Measurements from ENCODE around the gene UCHL3. TPM values are rescaled to one million over a fixed set of nuclear protein-coding genes. Genes with fewer than 3 reads are reported as not detected.

Gene UCHL3
- total and polyA plus RNA-seq, 10 of the 15 experiments (the other 5 are each of a cell fraction or from before 2014, with no cell fraction given), result 52.5 to 179 (median 104) TPM

DNA sequence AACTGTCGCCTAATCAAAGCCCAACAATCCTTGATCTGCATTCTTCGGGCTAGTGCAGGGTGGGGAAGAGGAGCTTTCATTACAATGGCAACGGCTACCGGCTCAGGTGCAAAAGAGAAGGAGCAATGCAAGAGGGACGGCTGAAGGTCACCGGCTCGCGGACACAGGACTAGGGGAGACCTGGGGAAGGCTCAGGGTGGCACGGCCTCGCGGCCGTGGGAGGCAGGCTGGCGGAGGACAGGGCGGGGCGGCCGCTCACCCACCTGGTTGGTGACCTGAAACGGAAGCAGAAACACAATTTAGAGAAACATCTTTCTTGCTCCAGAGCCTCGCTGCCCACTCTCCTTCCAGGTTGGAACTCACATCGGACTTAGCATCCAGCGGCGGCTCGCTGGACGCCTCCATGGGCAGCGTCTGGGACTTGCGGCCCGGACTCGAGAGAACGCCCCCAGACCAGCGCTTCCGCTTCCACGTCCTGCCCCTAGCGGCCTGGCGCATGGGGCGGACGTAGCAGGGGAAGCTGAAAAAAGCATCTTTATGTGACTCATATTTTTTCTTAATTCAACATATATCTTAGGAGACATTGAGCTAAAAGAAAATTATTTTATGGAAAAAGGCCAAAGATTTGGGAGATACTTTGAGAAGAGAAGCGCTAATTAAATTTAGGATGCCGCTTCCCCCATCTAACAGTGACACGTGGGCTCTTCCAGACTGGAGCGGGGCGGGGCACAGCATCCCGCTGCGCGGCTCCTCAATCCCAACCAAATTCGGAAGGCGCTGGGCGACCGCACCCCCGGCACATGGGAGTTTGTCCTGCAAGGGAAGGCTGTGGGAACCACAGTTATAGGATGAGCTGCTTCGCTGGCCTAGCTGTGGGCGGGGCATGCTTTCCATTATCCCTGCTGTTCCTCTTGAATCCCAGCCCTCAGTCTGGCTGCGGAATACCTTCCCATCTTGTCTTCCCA lies 11.9 kb upstream of the UCHL3 start, which contains the start of gene COMMD6 (continued):
- TF ChIP-seq, protein P1, sequence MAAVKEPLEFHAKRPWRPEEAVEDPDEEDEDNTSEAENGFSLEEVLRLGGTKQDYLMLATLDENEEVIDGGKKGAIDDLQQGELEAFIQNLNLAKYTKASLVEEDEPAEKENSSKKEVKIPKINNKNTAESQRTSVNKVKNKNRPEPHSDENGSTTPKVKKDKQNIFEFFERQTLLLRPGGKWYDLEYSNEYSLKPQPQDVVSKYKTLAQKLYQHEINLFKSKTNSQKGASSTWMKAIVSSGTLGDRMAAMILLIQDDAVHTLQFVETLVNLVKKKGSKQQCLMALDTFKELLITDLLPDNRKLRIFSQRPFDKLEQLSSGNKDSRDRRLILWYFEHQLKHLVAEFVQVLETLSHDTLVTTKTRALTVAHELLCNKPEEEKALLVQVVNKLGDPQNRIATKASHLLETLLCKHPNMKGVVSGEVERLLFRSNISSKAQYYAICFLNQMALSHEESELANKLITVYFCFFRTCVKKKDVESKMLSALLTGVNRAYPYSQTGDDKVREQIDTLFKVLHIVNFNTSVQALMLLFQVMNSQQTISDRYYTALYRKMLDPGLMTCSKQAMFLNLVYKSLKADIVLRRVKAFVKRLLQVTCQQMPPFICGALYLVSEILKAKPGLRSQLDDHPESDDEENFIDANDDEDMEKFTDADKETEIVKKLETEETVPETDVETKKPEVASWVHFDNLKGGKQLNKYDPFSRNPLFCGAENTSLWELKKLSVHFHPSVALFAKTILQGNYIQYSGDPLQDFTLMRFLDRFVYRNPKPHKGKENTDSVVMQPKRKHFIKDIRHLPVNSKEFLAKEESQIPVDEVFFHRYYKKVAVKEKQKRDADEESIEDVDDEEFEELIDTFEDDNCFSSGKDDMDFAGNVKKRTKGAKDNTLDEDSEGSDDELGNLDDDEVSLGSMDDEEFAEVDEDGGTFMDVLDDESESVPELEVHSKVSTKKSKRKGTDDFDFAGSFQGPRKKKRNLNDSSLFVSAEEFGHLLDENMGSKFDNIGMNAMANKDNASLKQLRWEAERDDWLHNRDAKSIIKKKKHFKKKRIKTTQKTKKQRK (IDR thresholded peaks at IDR 0.05; ENCODE audit: low read depth, low read length), result no peak
- peak; percentile 53; the same call in 1 of the 2 replicates for TF ChIP-seq HDGF (IDR thresholded peaks at IDR 0.05)
- TF ChIP-seq JUNB (IDR thresholded peaks at IDR 0.05), result no peak; the same call in 1 of the 2 replicates
- TF ChIP-seq CBX3 (IDR thresholded peaks at IDR 0.05; ENCODE audit: borderline replicate concordance, low read depth), result no peak
- TF ChIP-seq SP1 (IDR thresholded peaks at IDR 0.05; ENCODE audit: low read depth, low read length), result peak; percentile 57
- TF ChIP-seq, protein P2, sequence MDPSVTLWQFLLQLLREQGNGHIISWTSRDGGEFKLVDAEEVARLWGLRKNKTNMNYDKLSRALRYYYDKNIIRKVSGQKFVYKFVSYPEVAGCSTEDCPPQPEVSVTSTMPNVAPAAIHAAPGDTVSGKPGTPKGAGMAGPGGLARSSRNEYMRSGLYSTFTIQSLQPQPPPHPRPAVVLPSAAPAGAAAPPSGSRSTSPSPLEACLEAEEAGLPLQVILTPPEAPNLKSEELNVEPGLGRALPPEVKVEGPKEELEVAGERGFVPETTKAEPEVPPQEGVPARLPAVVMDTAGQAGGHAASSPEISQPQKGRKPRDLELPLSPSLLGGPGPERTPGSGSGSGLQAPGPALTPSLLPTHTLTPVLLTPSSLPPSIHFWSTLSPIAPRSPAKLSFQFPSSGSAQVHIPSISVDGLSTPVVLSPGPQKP (IDR thresholded peaks at IDR 0.05; ENCODE audit: low read depth, low read length), result no peak
- peak; percentile 33; the same call in 1 of the 2 replicates for TF ChIP-seq NR2C1 (IDR thresholded peaks at IDR 0.05)
- no peak for TF ChIP-seq RFX5 (IDR thresholded peaks at IDR 0.05; ENCODE audit: low read depth, low read length)
- no peak for TF ChIP-seq ZSCAN29 (IDR thresholded peaks at IDR 0.05)
- TF ChIP-seq TARDBP (IDR thresholded peaks at IDR 0.05; ENCODE audit: borderline replicate concordance), result no peak
- TF ChIP-seq ZNF207 (IDR thresholded peaks at IDR 0.05; ENCODE audit: borderline replicate concordance), result peak; percentile 92; the same call in 1 of the 2 replicates
- TF ChIP-seq, protein P3, sequence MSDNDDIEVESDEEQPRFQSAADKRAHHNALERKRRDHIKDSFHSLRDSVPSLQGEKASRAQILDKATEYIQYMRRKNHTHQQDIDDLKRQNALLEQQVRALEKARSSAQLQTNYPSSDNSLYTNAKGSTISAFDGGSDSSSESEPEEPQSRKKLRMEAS (IDR thresholded peaks at IDR 0.05; ENCODE audit: low read depth, low read length), result no peak
- TF ChIP-seq MXI1 (IDR thresholded peaks at IDR 0.05; ENCODE audit: low read depth, low read length), result peak; percentile 16; the same call in 1 of the 2 replicates
- TF ChIP-seq EZH2 (IDR thresholded peaks at IDR 0.05; ENCODE audit: borderline replicate concordance, control insufficient read depth, low read depth, low read length), result no peak
- TF ChIP-seq, protein P4, sequence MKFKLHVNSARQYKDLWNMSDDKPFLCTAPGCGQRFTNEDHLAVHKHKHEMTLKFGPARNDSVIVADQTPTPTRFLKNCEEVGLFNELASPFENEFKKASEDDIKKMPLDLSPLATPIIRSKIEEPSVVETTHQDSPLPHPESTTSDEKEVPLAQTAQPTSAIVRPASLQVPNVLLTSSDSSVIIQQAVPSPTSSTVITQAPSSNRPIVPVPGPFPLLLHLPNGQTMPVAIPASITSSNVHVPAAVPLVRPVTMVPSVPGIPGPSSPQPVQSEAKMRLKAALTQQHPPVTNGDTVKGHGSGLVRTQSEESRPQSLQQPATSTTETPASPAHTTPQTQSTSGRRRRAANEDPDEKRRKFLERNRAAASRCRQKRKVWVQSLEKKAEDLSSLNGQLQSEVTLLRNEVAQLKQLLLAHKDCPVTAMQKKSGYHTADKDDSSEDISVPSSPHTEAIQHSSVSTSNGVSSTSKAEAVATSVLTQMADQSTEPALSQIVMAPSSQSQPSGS (IDR thresholded peaks at IDR 0.05; ENCODE audit: low read length), result no peak
- TF ChIP-seq IKZF1 (conservative IDR thresholded peaks at IDR 0.05), result peak; percentile 89
- no peak for TF ChIP-seq YBX1 (IDR thresholded peaks at IDR 0.05)
- TF ChIP-seq, protein P5, sequence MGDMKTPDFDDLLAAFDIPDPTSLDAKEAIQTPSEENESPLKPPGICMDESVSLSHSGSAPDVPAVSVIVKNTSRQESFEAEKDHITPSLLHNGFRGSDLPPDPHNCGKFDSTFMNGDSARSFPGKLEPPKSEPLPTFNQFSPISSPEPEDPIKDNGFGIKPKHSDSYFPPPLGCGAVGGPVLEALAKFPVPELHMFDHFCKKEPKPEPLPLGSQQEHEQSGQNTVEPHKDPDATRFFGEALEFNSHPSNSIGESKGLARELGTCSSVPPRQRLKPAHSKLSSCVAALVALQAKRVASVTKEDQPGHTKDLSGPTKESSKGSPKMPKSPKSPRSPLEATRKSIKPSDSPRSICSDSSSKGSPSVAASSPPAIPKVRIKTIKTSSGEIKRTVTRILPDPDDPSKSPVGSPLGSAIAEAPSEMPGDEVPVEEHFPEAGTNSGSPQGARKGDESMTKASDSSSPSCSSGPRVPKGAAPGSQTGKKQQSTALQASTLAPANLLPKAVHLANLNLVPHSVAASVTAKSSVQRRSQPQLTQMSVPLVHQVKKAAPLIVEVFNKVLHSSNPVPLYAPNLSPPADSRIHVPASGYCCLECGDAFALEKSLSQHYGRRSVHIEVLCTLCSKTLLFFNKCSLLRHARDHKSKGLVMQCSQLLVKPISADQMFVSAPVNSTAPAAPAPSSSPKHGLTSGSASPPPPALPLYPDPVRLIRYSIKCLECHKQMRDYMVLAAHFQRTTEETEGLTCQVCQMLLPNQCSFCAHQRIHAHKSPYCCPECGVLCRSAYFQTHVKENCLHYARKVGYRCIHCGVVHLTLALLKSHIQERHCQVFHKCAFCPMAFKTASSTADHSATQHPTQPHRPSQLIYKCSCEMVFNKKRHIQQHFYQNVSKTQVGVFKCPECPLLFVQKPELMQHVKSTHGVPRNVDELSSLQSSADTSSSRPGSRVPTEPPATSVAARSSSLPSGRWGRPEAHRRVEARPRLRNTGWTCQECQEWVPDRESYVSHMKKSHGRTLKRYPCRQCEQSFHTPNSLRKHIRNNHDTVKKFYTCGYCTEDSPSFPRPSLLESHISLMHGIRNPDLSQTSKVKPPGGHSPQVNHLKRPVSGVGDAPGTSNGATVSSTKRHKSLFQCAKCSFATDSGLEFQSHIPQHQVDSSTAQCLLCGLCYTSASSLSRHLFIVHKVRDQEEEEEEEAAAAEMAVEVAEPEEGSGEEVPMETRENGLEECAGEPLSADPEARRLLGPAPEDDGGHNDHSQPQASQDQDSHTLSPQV (IDR thresholded peaks at IDR 0.05), result no peak
- TF ChIP-seq EGR1 (IDR thresholded peaks at IDR 0.05; ENCODE audit: borderline replicate concordance in 1 of 2, low read depth in 2 of 2, low read length in 2 of 2), result peak in 1 of 2 experiments; percentile 84; a peak in 2 of 3 replicates
